HCT116 (cell line): ENCODE data around the gene ADGRG4.
A peak's percentile ranks its signal among the peaks of the same experiment; 100 is the strongest.

ENCODE experiments used
- CTCF ChIP-seq, 3 experiments: fragments of 200-600 bp in 1 of 3; sonication (generic) in 1 of 3; IDR thresholded peaks in 2 of 3; conservative IDR thresholded peaks in 1 of 3; 2 replicates each; pipeline ENCODE4 v1.5.1; 2012 to 2017; ENCODE audit warnings: low read depth in 2 of 3, low read length in 2 of 3, antibody characterized with exemption in 1 of 3, borderline replicate concordance in 1 of 3, control low read depth in 1 of 3, mild to moderate bottlenecking in 1 of 3, mixed read lengths in 1 of 3, mixed run types in 1 of 3, moderate library complexity in 1 of 3; ENCODE audit not compliant: insufficient read depth in 1 of 3
- EZH2 ChIP-seq: fragments of 200-600 bp; sonication (generic); IDR thresholded peaks from 2 replicates; pipeline ENCODE4 v1.6.1; 2017; ENCODE audit warnings: antibody characterized with exemption, mixed run types
- EZH2phosphoT487 ChIP-seq: fragments of 200-600 bp; IDR thresholded peaks from 2 replicates; pipeline ENCODE4 v1.6.1; 2018; ENCODE audit warnings: antibody characterized with exemption, borderline replicate concordance
- MAX ChIP-seq: IDR thresholded peaks from 2 replicates; pipeline ENCODE4 v1.6.1; 2012
- POLR2A ChIP-seq: IDR thresholded peaks from 2 replicates; pipeline ENCODE4 v1.7.0; 2011; ENCODE audit warnings: borderline replicate concordance; ENCODE audit not compliant: insufficient read depth, insufficient read length; ENCODE audit errors: extremely low read depth
- POLR2AphosphoS5 ChIP-seq: IDR thresholded peaks from 2 replicates; pipeline ENCODE4 v1.6.1; 2011; ENCODE audit warnings: mild to moderate bottlenecking, low read depth, low read length, moderate library complexity
- RAD21 ChIP-seq: IDR thresholded peaks from 2 replicates; pipeline ENCODE4 v1.6.1; 2012; ENCODE audit warnings: low read depth, mild to moderate bottlenecking
- REST ChIP-seq: IDR thresholded peaks from 2 replicates; pipeline ENCODE4 v1.6.1; 2012; ENCODE audit warnings: low read depth
- SIN3A ChIP-seq: IDR thresholded peaks from 2 replicates; pipeline ENCODE4 v1.6.1; 2012; ENCODE audit warnings: low read depth

- TF ChIP-seq CTCF (IDR thresholded peaks at IDR 0.05 in 2 of 3, conservative IDR thresholded peaks at IDR 0.05 in 1 of 3; ENCODE audit: borderline replicate concordance in 1 of 3, insufficient read depth in 1 of 3, low read depth in 2 of 3, low read length in 2 of 3): peak; percentile 53 to 67 (median 64); a peak in 5 of 6 replicates
- TF ChIP-seq EZH2: no peak
- no peak for TF ChIP-seq EZH2phosphoT487
- no peak for TF ChIP-seq POLR2A
- no peak for TF ChIP-seq REST
- TF ChIP-seq POLR2AphosphoS5: no peak
- TF ChIP-seq SIN3A: no peak
- TF ChIP-seq MAX: no peak
- peak; percentile 75 for TF ChIP-seq RAD21
These were observed 32.4 kb upstream of the ADGRG4 start for GRCh38 chrX:136268051-136269048.
